ELR (cell line): ENCODE measurements around the gene PCDHGA2.

ENCODE experiments used
- DNase-seq: peaks from one replicate; pipeline ENCODE4 v3.0.0-alpha.2; 2015; ENCODE audit warnings: low read depth

The PCDHGA2 gene

DNA sequence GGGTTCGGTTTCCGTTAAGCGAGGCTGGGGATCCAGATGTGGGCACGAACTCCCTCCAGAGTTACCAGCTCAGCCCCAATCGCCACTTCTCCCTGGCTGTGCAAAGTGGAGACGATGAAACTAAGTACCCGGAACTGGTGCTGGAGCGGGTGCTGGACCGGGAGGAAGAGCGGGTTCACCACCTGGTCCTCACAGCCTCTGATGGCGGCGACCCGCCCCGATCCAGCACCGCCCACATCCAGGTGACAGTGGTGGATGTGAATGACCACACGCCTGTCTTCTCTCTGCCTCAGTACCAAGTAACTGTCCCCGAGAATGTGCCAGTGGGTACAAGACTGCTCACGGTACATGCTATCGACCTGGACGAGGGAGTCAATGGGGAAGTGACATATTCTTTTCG, 44.8 kb downstream of the PCDHGA2 start:
- no peak for DNase-seq

DNA sequence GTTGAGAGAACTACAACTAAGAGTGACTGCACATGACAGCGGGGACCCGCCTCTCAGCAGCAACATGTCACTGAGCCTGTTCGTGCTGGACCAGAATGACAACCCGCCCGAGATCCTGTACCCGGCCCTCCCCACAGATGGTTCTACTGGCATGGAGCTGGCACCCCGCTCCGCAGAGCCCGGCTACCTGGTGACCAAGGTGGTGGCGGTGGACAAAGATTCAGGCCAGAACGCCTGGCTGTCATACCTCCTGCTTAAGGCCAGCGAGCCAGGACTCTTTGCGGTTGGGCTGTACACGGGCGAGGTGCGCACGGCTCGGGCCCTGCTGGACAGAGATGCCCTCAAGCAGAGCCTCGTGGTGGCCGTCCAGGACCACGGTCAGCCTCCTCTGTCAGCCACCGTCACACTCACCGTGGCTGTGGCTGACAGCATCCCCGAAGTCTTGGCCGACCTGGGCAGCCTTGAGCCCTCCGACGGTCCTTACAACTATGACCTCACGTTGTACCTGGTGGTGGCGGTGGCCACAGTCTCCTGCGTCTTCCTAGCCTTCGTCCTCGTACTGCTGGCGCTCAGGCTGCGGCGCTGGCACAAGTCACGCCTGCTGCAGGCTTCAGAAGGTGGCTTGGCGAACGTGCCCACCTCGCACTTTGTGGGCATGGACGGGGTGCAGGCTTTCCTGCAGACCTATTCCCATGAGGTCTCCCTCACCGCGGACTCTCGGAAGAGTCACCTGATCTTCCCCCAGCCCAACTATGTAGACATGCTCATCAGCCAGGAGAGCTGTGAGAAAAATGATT, 46.1 kb downstream of the PCDHGA2 start:
- no peak for DNase-seq

DNA sequence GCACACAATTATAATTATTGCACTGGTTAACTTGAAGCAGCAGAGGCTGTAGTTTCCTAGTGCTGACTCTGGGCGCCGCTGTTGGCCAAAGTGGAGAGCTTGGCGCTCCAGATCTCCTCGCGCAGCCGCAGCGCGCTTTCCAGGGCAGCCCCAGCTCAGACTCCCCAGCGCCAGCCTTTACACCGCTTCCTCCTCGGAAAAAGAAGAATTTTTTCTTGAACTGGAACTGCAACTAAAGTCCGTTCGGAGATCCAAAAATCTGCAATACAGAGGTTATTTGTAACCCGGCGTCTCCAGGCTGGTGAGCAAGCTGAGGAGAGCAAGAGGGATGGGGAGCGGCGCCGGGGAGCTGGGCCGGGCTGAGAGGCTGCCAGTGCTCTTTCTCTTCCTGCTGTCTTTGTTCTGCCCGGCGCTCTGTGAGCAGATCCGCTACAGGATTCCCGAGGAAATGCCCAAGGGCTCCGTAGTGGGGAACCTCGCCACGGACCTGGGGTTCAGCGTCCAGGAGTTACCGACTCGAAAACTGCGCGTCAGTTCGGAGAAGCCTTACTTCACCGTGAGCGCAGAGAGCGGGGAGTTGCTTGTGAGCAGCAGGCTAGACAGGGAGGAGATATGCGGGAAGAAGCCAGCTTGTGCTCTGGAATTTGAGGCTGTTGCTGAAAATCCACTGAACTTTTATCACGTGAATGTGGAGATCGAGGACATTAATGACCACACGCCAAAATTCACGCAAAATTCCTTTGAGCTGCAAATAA, 49.2 kb downstream of the PCDHGA2 start, which contains the start of gene PCDHGB4:
PCDHGB4 (plus strand) TSS at position 142 of the 755 bp plus-strand sequence; CDS start at position 329, 187 bp downstream.
- peak; percentile 56 for DNase-seq

DNA sequence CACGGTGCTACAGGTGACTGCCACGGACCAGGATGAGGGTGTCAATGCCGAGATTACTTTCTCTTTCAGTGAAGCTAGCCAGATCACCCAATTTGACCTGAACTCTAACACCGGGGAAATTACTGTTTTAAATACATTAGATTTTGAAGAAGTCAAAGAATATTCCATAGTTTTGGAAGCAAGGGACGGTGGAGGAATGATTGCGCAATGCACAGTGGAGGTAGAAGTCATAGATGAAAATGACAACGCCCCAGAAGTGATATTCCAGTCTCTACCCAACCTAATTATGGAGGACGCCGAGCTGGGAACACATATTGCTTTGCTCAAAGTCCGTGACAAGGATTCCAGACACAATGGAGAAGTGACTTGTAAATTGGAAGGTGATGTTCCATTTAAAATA, 50.1 kb downstream of the PCDHGA2 start:
- DNase-seq, result no peak

DNA sequence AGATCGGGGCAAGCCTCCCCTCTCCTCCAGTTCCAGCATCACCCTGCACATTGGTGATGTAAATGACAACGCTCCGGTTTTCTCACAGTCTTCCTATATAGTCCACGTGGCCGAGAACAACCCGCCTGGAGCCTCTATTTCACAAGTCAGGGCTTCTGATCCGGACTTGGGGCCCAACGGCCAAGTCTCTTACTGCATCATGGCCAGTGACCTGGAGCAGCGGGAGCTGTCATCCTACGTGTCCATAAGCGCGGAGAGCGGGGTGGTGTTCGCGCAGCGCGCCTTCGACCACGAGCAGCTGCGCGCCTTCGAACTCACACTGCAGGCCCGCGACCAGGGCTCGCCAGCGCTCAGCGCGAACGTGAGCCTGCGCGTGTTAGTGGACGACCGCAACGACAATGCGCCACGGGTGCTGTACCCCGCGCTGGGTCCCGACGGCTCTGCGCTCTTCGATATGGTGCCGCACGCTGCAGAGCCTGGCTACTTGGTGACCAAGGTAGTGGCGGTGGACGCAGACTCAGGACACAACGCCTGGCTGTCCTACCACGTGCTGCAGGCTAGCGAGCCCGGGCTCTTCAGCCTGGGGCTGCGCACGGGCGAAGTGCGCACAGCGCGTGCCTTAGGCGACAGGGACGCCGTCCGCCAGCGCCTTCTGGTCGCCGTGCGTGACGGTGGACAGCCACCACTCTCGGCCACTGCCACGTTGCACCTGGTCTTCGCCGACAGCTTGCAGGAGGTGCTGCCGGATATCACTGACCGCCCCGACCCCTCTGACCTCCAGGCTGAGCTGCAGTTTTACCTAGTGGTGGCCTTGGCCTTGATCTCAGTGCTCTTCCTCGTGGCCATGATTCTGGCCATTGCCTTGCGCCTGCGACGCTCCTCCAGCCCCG, 50.8 kb downstream of the PCDHGA2 start:
- no peak for DNase-seq

DNA sequence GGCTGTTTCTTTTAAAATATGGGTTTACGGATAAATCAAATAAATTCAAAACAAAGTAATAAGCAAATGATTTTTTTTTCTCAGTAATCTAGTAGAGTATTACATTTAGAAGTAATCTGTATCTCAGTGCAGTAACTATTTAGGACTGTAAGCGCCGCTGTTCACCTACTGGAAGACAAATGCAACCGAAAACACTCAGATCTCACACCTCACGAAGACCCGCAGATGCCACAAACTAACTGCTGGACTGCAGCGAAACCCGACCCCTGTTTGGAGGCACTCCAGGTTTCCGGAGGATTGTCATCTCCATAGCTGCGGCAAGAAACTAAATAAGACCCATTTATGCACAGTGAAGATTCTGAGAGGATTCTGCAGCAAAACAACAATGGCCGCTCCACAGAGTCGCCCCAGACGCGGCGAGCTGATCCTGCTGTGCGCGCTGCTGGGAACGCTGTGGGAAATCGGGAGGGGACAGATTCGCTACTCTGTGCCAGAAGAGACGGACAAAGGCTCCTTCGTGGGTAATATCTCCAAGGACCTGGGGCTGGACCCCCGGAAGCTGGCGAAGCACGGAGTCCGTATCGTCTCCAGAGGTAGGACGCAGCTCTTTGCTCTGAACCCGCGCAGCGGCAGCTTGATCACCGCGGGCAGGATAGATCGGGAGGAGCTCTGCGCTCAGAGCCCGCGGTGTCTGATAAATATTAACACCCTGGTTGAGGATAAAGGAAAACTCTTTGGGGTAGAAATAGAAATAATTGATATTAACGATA, 54.1 kb downstream of the PCDHGA2 start, which contains the start of gene PCDHGA8:
PCDHGA8 (plus strand) TSS at position 205 of the 770 bp plus-strand sequence; CDS start at position 386, 181 bp downstream.
- DNase-seq, result peak; percentile 32
